Left kidney (tissue), 8 donors: ENCODE data around the gene TNFAIP6. TPM values are rescaled to one million over a fixed set of nuclear protein-coding genes. Genes with fewer than 3 reads are reported as not detected.
A peak's percentile ranks its signal among the peaks of the same experiment; 100 is the strongest.
"Not testable (repeated sequence)": the region's sequence is repeated elsewhere in the genome, so short reads cannot be mapped to it uniquely, and the experiment has no call there.

Experiments
- DNase-seq: peaks from one replicate; pipeline ENCODE4 v3.0.0-alpha.2; 2013
- long read RNA-seq, 8 donors: transcript quantifications; one replicate each; lab custom pipeline, GENCODE V29; 2026
- polyA plus RNA-seq: library from polyadenylated mRNA; unstranded; fragments of 120-200 nt; gene quantifications from one replicate; pipeline ENCODE4 v1.2.1, GENCODE V29; 2013; ENCODE audit not compliant: insufficient read length

Gene TNFAIP6, protein sequence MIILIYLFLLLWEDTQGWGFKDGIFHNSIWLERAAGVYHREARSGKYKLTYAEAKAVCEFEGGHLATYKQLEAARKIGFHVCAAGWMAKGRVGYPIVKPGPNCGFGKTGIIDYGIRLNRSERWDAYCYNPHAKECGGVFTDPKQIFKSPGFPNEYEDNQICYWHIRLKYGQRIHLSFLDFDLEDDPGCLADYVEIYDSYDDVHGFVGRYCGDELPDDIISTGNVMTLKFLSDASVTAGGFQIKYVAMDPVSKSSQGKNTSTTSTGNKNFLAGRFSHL
- 1.4 TPM for polyA plus RNA-seq
- long read RNA-seq, donor 1: 0 reads
- long read RNA-seq, donor 2: 0 reads
- long read RNA-seq, donor 3, partial matches to known transcripts: 0 of 1 reads
- long read RNA-seq, donor 3, other reads (novel, unspliced or antisense): 0 of 1 reads
- long read RNA-seq, donor 4: 0 reads
- long read RNA-seq, donor 5: 0 reads
- long read RNA-seq, donor 6, partial matches to known transcripts: 0 of 4 reads
- long read RNA-seq, donor 6, other reads (novel, unspliced or antisense): 0 of 4 reads
- long read RNA-seq, donor 7: 0 reads
- long read RNA-seq, donor 8: 0 reads

DNA sequence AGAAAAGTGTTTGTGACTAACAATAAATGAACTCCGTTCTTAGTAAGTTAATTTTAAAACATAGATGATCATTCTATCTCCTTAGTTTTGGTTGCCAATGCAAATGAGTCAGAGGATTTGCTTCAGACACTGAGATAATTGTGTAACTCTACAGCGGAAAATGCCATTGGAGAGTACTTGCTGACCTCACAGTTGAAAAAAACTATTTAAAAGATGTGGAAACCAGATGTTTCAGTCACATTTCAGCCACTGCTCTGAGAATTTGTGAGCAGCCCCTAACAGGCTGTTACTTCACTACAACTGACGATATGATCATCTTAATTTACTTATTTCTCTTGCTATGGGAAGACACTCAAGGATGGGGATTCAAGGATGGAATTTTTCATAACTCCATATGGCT, at the start of gene TNFAIP6:
Gene TNFAIP6, plus strand, starts transcription at position 234 of the 400 bp plus-strand sequence. Its CDS starts 75 bp downstream, at position 309.
- peak; percentile 18 for DNase-seq

DNA sequence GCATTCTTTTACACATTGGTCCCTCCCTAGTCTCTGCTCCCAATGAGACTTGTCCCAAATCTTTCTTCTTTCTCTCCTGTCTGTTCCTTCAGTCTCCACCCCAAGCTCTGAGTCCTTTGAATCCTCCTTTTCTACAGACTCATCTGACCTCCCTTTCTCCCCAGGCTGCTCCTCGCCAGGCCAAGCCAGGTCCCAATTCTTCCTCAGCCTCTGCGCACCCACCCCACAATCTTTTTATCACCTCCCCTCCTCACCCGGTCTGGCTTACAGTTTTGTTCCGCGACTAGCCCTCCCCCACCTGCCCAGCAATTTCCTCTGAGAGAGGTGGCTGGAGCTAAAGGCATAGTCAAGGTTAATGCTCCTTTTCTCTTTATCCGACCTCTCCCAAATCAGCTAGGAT, 47.1 kb upstream of the TNFAIP6 start:
- DNase-seq: not testable (repeated sequence)

DNA sequence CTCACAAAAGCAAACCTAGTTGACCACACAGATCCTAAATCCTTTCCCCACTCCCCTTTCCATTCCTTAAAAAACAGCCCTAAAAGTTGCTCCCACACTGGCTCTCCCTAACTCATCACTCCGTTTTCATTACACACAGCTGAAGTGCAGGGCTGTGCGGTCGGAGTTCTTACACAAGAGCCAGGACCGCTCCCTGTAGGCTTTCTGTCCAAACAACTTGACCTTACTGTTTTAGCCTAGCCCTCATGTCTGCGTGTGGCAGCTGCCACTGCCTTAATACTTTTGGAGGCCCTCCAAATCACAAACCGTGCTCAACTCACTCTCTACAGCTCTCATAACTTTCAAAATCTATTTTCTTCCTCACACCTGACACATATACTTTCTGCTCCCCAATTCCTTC, 45.0 kb upstream of the TNFAIP6 start:
- DNase-seq: not testable (repeated sequence)

GRCh38 chr2:151315381-151315903, 42.0 kb upstream of the TNFAIP6 start:
- DNase-seq: peak; percentile 14

DNA sequence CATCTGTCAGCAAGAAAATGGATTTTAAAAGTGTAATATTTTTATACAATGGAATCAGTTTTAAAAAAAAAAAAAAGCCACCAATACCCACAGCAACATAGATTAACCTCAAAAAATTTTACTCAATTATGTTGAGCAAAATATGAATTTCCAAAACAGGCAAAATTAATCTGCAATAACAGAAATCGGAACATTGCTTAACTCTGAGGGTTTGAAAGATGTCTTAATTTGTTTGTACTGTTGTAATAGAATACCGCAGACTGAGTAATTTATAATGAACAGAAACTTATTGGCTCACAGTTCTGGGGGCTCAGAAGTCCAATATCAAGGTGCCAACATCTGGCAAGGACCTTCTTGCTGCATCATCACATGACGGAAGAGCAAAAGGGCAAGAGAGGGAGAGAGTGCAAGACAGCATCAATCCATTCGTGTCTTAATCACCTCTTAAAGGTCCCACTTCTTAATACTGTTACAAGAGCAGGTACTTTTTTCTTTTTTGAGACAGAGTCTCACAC, 31.8 kb upstream of the TNFAIP6 start:
- DNase-seq: no peak

- no peak for DNase-seq
These were observed 30.8 kb upstream of the TNFAIP6 start for GRCh38 chr2:151326554-151326953.

DNA sequence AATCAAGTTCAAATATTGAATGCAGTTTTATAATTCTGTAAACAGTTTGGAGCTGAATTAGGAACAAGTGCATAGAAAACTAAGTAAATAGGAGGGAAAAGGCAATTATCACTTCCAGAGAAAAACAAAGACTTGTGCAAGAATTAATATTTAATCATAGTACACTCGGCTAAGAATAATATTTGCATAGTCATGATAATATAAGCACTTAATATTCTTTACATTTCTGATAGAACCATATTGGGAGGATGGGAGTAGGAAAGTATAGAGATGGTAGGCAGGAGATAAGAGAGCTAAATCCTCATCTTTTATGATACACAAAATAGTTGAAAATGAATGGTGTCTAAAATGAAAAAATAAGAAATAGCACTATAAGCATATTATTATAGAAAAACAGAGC, 27.4 kb upstream of the TNFAIP6 start:
- no peak for DNase-seq

- no peak for DNase-seq
These were observed 24.3 kb upstream of the TNFAIP6 start for GRCh38 chr2:151333083-151333482.

DNA sequence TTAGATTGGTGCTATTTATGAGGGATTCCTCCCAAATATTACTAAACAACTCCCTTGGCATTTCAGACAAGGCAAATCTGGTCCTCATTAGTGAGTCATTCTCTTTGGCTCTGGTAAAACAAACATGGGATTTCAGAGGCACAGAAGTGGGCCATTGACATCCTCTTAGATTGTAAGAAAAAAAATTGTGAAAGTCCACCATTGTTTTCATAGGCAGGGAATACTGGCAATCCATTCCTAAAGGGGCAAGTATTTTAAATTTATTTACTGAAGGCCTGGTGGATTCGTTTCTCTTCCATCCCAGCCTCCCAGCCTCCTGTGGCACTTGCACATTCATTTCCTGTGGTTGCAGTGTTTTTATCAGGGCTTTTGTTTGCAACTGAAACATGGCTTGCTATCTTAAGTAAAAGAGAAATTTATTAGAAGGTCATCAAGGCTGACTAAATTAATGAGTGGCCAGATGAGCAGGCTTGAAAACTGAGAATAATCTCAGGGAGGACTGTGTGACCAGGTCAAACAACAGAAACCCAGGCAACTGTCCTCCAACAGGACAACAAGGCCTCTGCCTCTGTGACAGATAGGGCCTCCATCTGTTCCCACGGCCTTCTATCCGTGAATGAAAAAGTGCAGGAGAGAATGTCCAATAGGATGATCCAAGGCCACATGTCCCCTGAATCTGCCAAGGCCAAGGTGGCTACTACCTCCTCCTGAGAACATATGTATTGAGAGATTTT, 23.1 kb upstream of the TNFAIP6 start:
- no peak for DNase-seq

GRCh38 chr2:151336863-151337371, 20.5 kb upstream of the TNFAIP6 start:
- DNase-seq: no peak

- DNase-seq: no peak
These were observed 19.7 kb upstream of the TNFAIP6 start for GRCh38 chr2:151337643-151338042.

GRCh38 chr2:151338115-151338514, 19.3 kb upstream of the TNFAIP6 start:
- no peak for DNase-seq

DNA sequence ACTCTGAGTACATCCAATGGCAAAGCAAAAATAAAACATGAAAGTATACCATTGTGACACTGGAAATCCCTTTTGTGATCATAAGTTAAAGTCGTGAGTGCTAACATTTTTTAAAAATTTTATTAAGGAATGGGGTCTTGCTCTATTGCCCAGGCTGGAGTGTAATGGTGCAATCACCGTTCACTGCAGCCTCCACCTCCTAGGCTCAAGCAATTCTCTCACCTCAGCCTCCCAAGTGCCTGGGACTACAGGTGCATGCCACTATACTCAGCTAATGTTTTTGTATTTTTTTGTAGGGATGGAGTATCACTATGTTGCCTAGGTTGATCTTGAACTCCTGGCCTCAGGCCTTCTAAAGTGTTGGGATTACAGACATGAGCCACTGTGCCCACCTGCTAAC, 14.3 kb upstream of the TNFAIP6 start:
- no peak for DNase-seq

- not testable (repeated sequence) for DNase-seq
These were observed 13.2 kb upstream of the TNFAIP6 start for GRCh38 chr2:151344191-151344590.

DNA sequence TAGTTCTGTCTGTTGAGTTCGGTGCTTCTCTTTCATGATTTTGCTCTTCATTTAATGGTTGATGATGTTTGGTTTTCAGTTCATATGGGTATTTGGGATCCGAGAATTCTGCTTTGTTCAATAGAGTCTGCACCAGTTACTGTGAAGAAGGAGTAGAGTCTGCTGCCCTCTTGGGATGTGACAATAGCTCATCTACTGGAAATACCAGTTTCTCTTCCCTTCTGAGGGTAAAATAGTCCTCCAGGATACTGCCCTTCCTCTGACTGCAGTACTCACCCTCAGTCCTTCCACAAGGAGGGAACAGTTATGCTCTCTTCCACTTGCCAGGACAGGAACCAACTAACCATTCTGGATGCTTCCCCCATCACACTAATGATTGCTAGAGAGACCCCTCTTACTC, 12.5 kb upstream of the TNFAIP6 start:
- DNase-seq: no peak

- DNase-seq: no peak
These were observed 10.1 kb upstream of the TNFAIP6 start for GRCh38 chr2:151347294-151347693.

DNA sequence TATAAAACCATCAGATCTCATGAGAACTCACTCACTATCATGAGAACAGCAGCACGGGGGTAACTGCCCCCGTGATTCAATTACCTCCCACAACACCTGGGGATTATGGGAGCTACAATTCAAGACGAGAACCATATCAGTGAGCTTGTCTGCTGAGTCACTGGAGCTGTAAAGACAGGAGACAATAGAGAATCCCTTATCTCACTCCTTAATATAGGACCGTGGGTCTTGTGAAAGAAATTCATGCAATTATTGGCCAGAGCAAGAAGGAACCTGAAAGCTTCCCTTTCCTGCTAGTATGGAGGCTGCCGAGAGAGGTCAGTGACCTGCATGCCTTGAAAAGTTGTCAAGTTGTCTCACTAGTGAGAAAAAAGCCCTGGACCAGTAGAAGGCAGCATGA, 9.5 kb upstream of the TNFAIP6 start:
- DNase-seq: no peak

DNA sequence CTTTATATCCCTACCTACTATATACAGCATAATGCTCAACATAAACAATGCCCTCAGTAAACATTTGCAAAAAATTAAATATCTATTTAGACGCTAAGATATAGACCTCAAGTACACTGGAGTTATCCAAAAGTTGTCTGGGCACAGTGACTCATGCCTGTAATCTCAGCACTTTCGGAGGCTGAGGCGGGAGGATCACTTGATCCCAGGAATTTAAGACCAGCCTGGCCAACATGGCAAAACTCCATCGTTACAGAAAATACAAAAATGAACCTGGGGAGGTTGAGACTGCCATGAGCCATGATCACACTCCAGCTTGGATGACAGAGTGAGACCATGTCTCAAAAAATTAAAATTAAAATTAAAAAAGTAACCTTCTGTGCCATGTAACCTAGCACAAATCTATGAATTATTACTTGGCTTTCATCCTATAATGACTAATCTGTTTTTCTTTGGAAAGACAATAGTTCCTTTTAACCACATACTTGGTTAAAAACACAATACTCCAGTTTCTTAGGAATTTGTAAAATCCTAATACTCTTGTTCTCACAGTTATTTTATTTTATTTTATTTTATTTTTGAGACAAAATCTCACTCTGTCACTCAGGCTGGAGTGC, 6.7 kb upstream of the TNFAIP6 start:
- no peak for DNase-seq

DNA sequence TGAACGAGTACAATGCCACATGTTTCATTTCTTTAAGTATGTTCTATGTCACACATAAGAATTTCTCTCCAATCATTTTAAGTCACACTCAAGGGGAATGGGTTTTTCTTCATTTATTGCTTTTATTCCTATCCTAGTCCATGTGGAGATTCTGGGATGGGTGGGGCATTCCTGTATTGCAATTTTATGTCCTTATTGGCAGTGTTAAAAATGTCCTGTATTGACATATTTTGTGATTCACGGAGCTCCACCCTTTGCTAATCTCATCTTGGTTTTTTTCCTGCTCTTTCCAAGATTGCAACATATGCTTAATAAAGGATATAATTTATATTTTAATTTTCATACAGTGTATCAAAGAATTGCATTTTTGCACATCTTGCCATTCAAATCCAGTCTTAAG, 3.4 kb upstream of the TNFAIP6 start:
- no peak for DNase-seq

GRCh38 chr2:151354807-151355206, 2.6 kb upstream of the TNFAIP6 start:
- DNase-seq: no peak

GRCh38 chr2:151358166-151358970, 976 bp downstream of the TNFAIP6 start:
- DNase-seq: no peak
